ENCODE data around the gene CDH20. TPM values are rescaled to one million over a fixed set of nuclear protein-coding genes. Genes with fewer than 3 reads are reported as not detected.

Gene CDH20
- total RNA-seq, 1 experiment from 2014 or later: not detected

- DNase-seq (ENCODE audit: low read depth): peak; percentile 50
These were observed 242.2 kb downstream of the CDH20 start for GRCh38 chr18:61575419-61575818.

DNA sequence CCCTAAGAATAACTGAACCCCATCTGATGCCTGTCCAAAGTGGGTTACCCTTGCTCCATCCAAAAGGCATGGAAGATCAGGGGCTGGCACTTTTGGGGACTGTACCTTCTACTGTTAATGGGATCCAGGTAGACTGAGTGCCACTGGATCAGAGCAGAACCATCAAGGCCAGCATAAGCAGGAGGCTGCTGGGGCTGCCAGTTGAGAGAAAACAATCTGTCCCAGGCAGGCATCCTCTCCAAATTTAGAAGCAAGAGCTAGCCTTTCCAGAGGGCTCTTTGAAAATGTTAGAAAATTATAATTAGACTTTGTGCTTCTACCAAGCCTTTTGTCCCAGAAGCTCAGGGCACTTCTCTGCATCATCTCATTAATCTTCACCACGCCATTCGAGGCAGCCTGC is 245.6 kb downstream of the CDH20 start:
- no peak for DNase-seq (ENCODE audit: low read depth)

- peak; percentile 46 for DNase-seq (ENCODE audit: low read depth)
These were observed 246.4 kb downstream of the CDH20 start for GRCh38 chr18:61579581-61579980.

DNA sequence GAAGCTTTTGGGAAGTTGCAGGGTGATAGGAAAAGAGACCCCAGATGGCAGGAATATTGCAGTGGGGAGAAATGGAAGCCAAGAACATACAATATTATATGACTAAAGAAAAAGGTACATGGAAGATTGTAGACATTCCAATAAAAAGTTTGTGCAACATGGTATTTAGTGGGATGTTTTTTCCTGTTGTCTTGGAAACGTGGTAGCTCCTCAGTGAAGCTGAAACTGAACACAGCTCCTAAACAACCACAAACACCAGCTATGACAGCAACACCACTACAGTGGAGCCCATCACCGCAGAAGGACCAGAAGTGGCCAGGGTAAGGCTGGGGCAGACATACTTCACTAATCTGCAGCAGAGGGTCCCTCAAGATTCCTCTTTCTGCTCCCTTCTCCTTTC is 246.8 kb downstream of the CDH20 start:
- DNase-seq (ENCODE audit: low read depth): peak; percentile 64

- peak; percentile 57 for DNase-seq (ENCODE audit: low read depth)
These were observed 248.5 kb downstream of the CDH20 start for GRCh38 chr18:61581578-61582201.

GRCh38 chr18:61582202-61582710 is 249.0 kb downstream of the CDH20 start:
- no peak for DNase-seq (ENCODE audit: low read depth)

DNA sequence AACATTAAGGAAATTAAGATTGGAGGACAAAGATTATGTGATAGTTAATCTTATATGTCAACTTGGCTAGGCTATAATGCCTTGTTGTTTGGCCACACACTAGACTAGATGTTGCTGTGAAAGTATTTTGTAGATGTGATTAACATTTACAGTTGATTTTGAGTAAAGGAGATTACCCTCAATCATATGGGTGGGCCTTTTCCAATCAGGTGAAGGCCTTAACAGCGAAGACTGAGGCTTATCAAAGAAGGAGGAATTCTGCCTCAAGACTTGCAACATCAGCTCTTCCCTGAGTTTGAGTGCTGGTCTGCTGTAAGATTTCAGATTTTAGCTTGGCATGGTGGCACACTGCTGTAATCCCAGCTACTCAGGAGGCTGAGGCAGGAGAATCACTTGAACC is 250.3 kb downstream of the CDH20 start:
- DNase-seq (ENCODE audit: low read depth): no peak

- no peak for DNase-seq (ENCODE audit: low read depth)
These were observed 254.6 kb downstream of the CDH20 start for GRCh38 chr18:61587865-61588264.

- no peak for DNase-seq (ENCODE audit: low read depth)
These were observed 256.0 kb downstream of the CDH20 start for GRCh38 chr18:61589053-61589723.

DNA sequence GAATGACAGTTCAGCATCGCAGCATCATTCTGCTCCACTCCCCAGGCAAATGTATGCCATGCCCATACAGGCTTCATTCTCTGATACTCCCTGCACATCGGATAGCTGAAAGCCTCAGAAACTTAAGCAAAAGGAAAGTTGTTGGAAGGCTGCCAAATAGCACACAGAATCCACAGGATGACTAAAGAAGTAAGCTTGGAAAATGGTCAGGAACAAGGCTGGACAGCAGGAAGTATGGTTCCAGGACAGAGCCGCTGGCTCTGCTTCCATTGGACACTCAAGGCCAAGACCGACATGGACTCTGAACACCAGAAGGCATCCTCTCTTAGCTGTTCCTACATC is 256.5 kb downstream of the CDH20 start:
- peak; percentile 87 for DNase-seq (ENCODE audit: low read depth)

GRCh38 chr18:61591253-61591652 is 258.0 kb downstream of the CDH20 start:
- DNase-seq (ENCODE audit: low read depth): no peak

DNA sequence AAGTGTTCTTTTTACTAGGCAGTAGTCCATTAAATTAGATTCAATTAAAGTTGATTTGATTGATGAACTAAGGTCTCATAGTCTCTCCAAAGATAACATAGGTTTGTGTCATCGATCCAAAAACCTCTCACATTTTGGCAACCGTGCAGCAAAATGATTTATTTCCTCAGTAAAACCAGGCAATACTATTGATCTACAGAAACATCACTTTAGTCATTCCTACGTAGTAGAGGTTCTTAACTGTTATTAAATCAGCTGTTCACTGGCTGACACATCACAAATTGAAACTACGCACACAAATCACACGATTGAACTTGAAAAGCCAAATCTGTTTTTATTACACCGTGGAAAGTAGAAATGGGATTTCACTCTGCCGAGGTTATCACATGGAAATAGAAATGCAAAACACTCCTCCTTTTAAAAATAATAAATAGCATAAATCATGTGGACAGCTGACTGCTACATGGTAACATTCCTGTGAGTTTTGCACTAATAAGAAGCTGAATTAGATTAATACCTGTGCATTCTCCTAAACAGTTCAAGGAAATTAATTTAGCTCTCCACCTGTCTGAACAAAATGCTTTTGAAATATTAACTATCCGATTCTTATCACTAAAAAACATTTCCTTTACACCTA is 262.5 kb downstream of the CDH20 start:
- DNase-seq (ENCODE audit: low read depth): no peak

GRCh38 chr18:61596296-61596695 is 263.1 kb downstream of the CDH20 start:
- no peak for DNase-seq (ENCODE audit: low read depth)

GRCh38 chr18:61597316-61597715 is 264.1 kb downstream of the CDH20 start:
- DNase-seq (ENCODE audit: low read depth): peak; percentile 52

DNA sequence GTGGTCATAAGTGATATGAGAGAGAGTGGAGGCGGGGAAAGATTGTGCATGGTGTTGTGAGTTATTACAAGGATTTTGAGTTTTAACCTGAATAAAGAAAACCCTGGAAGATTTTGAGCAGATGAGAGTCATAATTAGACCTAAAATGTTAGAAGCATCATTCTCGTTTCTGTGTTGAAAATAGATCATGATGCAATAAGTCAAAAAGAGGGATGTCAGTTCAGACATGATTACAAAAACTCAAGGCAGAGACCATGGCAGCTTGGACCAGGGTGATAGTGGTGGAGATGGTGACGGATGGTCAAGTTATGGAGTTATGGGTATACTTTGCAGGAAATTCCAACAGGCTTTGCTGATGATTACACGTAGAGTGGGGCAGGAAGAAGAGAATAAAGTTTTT is 267.2 kb downstream of the CDH20 start:
- DNase-seq (ENCODE audit: low read depth): no peak

DNA sequence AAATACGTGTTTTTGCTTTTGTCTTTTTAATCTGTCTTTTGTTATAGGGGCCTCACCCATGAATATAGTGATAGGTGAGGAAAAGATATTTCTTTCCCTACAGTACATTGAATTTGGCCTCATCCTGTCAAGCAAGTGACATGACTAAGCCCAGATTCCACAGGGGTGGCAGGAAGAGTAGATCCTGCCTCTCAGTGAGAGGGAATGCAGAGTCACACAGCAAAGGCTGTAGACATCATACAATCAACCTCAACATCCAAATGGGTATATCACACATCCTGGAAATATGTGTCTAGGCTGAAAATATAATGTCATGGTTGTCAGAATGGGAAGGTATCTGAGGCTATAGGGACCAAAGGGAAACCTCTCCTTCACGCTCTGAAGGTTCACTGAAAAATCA is 269.6 kb downstream of the CDH20 start:
- DNase-seq (ENCODE audit: low read depth): peak; percentile 51
